GM12873 (cell line): Measurements from ENCODE around the gene MPP2.

ENCODE experiments used
- CTCF ChIP-seq: IDR thresholded peaks from 2 replicates; pipeline ENCODE4 v1.5.1; 2012; ENCODE audit warnings: low read depth, mild to moderate bottlenecking, moderate library complexity, low read length, control low read depth; ENCODE audit not compliant: insufficient read depth; ENCODE audit errors: missing control alignments

Gene MPP2

GRCh38 chr17:43877031-43877430, 30.3 kb downstream of the MPP2 start:
- TF ChIP-seq CTCF: no peak

- TF ChIP-seq CTCF: no peak
Observed at GRCh38 chr17:43875476-43876147, 31.7 kb downstream of the MPP2 start.

- TF ChIP-seq CTCF: no peak
Observed at GRCh38 chr17:43874293-43874692, 33.0 kb downstream of the MPP2 start.

GRCh38 chr17:43873815-43874214, 33.5 kb downstream of the MPP2 start:
- no peak for TF ChIP-seq CTCF

- TF ChIP-seq CTCF: no peak
Observed at GRCh38 chr17:43873091-43873490, 34.2 kb downstream of the MPP2 start.

- no peak for TF ChIP-seq CTCF
Observed at GRCh38 chr17:43871946-43872690, 35.2 kb downstream of the MPP2 start.

GRCh38 chr17:43868226-43868994, 38.9 kb downstream of the MPP2 start:
- TF ChIP-seq CTCF: no peak
